Activated naive CD4-positive, alpha-beta T cell treated with anti-CD3 and anti-CD28 coated beads, Interleukin-2, amount 10 ng/mL, durations not matched to agents 7 days and 5 days (primary cell): Measurements from ENCODE around the gene ARHGEF10L.

Source experiments
- CTCF ChIA-PET: fragments of 350-600 bp; sonication (Branson Sonifier 250); formaldehyde crosslinking; loops from one replicate; lab custom pipeline; 2021; ENCODE audit warnings: antibody characterized with exemption; lab: Charles Lee
- DNase-seq: peaks from one replicate; pipeline ENCODE4 v3.0.0-alpha.2; 2020
- H3K27ac Mint-ChIP-seq: one replicate; pipeline ENCODE4 v1.8.0; 2021; ENCODE audit warnings: mild to moderate bottlenecking, moderate library complexity, mixed read lengths
- H3K27me3 Mint-ChIP-seq: one replicate; pipeline ENCODE4 v1.8.0; 2021; ENCODE audit warnings: mild to moderate bottlenecking, mixed read lengths
- H3K36me3 Mint-ChIP-seq: one replicate; pipeline ENCODE4 v1.8.0; 2021; ENCODE audit warnings: mixed read lengths
- H3K4me1 Mint-ChIP-seq: one replicate; pipeline ENCODE4 v1.8.0; 2021; ENCODE audit warnings: mixed read lengths
- H3K4me3 Mint-ChIP-seq: one replicate; pipeline ENCODE4 v1.8.0; 2021; ENCODE audit warnings: mild to moderate bottlenecking, moderate library complexity, mixed read lengths
- H3K9me3 Mint-ChIP-seq: one replicate; pipeline ENCODE4 v1.8.0; 2021; ENCODE audit warnings: mixed read lengths

The ARHGEF10L gene

DNA sequence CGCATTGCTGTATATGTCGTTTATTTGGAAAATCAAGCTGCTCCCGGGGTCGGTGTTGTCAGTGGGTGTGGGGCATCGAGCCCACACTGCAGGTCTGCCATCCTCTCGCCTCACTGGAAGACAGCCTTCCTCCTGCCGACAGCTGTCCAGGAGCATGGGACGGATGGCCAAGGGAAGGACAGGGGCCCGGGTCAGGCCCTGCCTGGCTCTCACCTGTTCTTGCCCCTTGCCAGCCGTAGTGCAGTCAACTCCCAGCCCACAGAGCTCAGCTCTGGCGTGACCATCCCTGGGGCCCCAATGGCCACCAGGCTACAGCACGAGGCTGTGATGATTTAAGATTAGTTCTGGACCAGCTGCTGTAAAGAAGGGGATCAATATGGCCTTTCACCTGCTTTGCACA is 128.7 kb downstream of the ARHGEF10L start:
- H3K4me1 Mint-ChIP-seq, result no peaks in the 10 kb centered on the region
- CTCF ChIA-PET, result no interaction called here

DNA sequence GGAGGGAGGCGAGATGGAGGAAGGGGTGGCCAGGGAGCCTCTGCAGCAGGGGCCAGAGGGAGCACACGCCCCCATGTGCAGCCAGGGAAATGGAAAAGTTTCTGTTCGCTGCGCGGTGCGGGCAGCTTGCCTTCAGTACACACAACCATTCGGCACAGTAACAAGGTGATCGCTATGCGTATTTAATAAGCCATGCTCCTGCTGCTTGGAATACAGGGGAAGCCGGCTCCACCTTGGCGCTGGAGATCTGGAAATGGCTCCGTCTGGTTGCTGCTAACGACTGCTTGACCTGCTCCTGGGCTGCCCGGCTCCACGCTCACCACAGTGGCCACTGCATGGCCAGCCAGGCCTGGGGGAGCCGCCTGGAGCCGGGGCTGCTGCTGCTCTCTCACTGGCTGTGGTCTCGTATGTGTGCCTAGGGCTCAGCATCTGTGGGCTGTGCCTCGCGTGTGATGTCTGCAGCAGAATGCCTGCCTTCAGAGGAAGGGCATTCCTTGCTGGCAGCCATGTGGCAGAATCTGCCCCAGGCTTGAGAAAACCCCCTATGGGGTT is 129.2 kb downstream of the ARHGEF10L start:
- no peaks in the 10 kb centered on the region for H3K4me1 Mint-ChIP-seq
- H3K36me3 Mint-ChIP-seq, result no peaks in the 10 kb centered on the region
- CTCF ChIA-PET, result no interaction called here
- peaks cover 6% of the 10 kb centered on the region for H3K27me3 Mint-ChIP-seq
- no peaks in the 10 kb centered on the region for H3K9me3 Mint-ChIP-seq
- H3K4me3 Mint-ChIP-seq, result no peak overlapping the region
- DNase-seq, result no peak
- no peak overlapping the region for H3K27ac Mint-ChIP-seq

More for the DNA sequence above, 128.7 kb downstream of the ARHGEF10L start:
- H3K4me3 Mint-ChIP-seq, result no peak overlapping the region
- no peak for DNase-seq
- peaks cover 2% of the 10 kb centered on the region for H3K27me3 Mint-ChIP-seq
- no peaks in the 10 kb centered on the region for H3K9me3 Mint-ChIP-seq
- no peak overlapping the region for H3K27ac Mint-ChIP-seq
- H3K36me3 Mint-ChIP-seq, result no peaks in the 10 kb centered on the region

DNA sequence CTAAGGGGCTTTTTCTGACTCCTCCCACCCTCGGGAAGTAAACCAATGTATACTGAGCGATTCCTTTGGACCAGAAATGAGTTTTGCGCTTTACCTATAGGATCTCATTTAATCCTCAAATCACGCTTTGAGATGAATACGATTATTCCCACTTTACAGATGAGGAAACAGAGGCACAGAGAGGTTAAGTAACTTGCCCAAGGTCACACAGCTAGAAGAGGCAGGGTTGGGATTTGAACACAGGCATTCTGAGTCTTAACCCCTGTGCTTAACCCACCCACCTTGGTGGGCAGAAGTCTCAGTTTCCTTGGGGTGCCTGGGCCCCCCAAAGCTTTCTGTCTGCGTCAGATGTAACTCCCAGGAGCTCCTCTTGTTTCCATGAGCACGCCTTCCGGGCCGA is 129.8 kb downstream of the ARHGEF10L start:
- H3K4me3 Mint-ChIP-seq, result no peak overlapping the region
- H3K9me3 Mint-ChIP-seq, result no peaks in the 10 kb centered on the region
- DNase-seq, result no peak
- peaks cover 6% of the 10 kb centered on the region for H3K27me3 Mint-ChIP-seq
- H3K4me1 Mint-ChIP-seq, result no peaks in the 10 kb centered on the region
- no peaks in the 10 kb centered on the region for H3K36me3 Mint-ChIP-seq
- CTCF ChIA-PET, result no interaction called here
- no peak overlapping the region for H3K27ac Mint-ChIP-seq

DNA sequence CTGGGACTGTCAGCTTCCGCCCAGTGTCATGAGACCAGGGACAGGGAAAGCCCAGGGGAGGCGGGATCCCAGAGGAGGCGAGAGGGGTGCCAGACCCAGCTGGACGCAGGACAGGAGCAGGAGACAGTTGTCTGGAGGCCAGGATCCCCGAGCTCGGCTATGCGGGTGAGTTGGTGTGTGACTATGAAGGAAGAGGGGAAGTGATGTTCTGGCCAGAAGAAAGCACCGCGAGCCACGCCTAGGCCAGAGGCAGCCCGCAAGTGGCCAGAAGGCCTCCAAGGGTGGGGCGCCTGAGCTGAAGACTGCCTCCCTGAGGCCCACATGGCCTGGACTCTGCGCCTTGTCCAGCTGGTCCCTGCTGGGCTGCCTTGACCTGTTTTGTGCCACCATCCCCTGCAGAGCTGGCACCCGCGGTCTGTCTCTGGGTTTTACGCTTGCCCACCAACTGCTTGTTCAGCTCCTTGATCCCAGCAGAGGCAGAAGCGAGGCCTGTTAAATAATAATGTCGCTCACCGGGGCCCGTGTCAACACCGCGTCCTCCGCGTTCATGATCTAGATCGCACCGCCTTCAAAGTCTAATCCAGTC is 130.5 kb downstream of the ARHGEF10L start:
- no peak for DNase-seq
- Mint-ChIP-seq H3K4me1 (no peaks in the 10 kb centered on the region), H3K36me3 (no peaks in the 10 kb centered on the region), H3K4me3 (no peak overlapping the region), H3K9me3 (no peaks in the 10 kb centered on the region), H3K27ac (no peak overlapping the region), H3K27me3 (peaks cover 6% of the 10 kb centered on the region)
- CTCF ChIA-PET, result no interaction called here

DNA sequence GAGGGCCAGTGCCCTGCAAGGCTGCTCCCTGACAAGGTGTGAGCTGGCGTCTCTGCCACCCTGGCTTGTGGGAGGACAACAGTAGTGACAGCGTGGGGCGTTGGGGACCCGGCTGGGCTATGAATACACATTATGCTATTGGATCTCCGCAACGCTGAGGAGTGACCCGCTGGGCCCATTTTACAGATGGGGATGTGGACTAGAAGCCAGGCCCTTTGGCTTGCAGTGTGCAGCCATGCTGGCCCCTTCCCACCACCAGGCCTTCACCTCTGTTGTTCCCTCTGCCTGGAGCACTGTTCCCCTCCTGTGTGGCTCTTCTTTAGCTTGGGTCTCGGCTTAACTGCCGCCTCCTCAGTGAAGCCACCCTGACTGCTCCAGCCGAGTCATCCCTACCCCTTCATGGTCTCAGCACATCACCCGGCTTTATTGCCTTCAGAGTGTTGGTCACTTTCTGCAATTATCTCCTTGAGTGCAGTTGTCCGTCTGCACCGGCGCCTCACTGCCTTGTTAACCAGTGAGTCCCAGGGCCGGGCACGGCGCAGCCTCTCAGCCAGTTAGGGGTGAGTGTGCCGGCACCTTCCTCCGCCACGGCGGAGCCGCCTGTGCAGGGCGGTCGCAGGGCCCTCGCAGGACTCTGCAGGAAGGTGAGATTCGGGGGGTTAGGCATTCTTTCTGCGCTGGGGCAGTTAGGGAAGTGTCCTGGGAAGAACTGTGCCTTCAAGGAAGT is 131.3 kb downstream of the ARHGEF10L start:
- Mint-ChIP-seq H3K27ac (no peak overlapping the region), H3K36me3 (no peaks in the 10 kb centered on the region), H3K27me3 (peaks cover 6% of the 10 kb centered on the region), H3K9me3 (peaks cover 5% of the 10 kb centered on the region), H3K4me3 (no peak overlapping the region), H3K4me1 (no peaks in the 10 kb centered on the region)
- CTCF ChIA-PET, result no interaction called here
- DNase-seq, result no peak

DNA sequence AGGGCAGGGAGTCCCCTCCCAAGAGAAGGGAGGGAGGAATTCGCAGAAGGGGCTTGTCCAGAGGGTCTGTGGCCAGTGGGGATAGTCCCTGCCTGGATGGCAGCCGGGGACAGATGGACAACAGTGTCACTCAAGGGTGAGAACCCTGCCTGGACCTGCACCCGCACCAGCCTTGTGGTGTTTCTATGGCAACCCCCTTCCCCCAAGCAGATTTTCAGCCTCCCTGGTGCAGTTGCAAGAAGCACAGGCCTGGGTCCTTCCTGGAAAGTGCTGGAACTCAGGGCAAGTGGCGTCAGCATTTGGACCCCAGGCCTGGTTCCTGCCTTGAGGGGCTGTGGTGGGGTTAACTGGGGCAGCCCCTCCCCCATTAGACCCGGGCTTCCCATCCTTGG is 131.8 kb downstream of the ARHGEF10L start:
- no peaks in the 10 kb centered on the region for H3K4me1 Mint-ChIP-seq
- no peaks in the 10 kb centered on the region for H3K36me3 Mint-ChIP-seq
- peaks cover 5% of the 10 kb centered on the region for H3K9me3 Mint-ChIP-seq
- no peak for DNase-seq
- no peak overlapping the region for H3K4me3 Mint-ChIP-seq
- CTCF ChIA-PET, result no interaction called here
- H3K27ac Mint-ChIP-seq, result no peak overlapping the region
- H3K27me3 Mint-ChIP-seq, result peaks cover 6% of the 10 kb centered on the region

DNA sequence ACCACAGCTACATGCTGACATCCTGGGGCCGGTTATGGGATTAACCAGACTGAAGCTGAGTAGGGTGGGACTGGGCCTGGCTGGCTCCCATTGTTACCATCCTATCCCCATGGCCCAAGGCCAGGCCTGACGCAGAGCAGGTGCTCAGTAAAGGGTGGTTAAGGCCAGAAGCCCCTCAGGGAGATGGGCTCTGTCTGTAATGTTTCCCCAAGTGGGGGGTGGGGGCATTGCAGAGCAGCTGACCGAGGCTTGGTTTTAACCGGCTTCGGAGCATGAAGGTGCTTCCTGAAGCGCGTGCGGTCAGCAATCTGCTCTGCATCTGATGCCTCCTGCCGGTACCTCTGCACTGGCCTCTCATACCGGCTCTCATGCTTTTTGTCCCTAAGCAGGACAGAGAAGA is 132.2 kb downstream of the ARHGEF10L start:
- Mint-ChIP-seq H3K9me3 (peaks cover 5% of the 10 kb centered on the region), H3K27me3 (peaks cover 6% of the 10 kb centered on the region), H3K4me3 (no peak overlapping the region), H3K4me1 (no peaks in the 10 kb centered on the region), H3K36me3 (no peaks in the 10 kb centered on the region), H3K27ac (no peak overlapping the region)
- no peak for DNase-seq
- CTCF ChIA-PET, result no interaction called here

DNA sequence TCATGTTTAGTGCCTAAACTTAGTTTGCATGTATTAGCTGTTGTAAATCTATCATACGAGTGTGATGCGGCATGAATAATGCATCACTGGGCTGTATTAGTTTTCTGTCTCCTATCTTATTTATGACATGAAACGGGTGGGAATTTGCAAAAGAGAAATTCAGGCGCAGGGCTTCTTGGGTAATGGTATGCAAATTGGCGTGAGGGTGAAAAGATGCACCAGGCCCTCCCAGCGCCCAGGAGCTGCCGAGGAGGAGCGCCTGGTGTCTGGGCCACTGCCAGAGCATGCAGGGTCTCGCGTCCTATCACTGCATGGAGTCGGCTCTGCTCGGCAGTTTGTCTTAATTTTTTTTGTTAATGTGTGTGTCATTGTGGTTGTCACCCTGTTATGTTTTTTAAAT is 132.7 kb downstream of the ARHGEF10L start:
- Mint-ChIP-seq H3K36me3 (no peaks in the 10 kb centered on the region), H3K9me3 (peaks cover 5% of the 10 kb centered on the region), H3K27me3 (peaks cover 6% of the 10 kb centered on the region), H3K27ac (no peak overlapping the region), H3K4me1 (no peaks in the 10 kb centered on the region), H3K4me3 (no peak overlapping the region)
- DNase-seq, result no peak
- CTCF ChIA-PET, result no interaction called here

DNA sequence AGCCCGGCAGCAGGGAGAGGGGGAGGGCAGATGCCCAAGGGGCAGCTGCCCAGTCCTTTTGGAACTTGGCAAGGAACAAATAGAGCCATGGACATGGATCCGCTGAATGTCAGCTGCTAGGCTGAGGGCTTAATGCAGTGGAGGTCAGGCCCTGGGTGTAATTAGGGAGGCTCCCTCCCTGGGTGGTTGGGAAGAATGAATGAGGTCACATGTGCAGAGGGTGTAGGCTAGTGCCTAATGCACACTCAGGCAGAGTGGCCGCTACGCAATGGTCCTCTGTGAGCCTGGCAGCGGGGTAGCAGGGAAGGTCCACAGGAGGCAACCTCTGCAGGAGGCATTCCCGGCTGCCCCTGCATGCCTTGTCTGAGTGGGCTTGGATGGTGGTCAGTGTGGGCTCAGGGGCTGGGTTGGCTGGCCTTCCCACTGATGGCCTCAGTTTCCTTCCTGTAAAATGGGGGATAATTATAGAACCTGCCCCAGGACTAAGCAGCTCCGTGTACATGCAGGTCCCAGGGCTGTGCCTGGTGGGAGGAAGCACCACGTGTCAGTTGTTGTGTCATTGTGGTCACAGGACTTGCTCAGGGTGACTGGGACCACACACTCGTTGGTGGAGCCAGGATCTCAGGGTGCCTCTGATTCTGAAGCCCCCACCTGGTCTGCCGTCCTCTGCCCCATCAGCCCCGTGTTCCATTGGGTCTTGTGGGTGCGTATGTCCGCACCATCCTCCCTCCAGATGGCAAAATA is 134.0 kb downstream of the ARHGEF10L start:
- Mint-ChIP-seq H3K4me1 (no peaks in the 10 kb centered on the region), H3K27ac (no peak overlapping the region), H3K4me3 (no peak overlapping the region), H3K27me3 (peaks cover 6% of the 10 kb centered on the region), H3K36me3 (no peaks in the 10 kb centered on the region), H3K9me3 (peaks cover 5% of the 10 kb centered on the region)
- no peak for DNase-seq
- CTCF ChIA-PET, result no interaction called here

DNA sequence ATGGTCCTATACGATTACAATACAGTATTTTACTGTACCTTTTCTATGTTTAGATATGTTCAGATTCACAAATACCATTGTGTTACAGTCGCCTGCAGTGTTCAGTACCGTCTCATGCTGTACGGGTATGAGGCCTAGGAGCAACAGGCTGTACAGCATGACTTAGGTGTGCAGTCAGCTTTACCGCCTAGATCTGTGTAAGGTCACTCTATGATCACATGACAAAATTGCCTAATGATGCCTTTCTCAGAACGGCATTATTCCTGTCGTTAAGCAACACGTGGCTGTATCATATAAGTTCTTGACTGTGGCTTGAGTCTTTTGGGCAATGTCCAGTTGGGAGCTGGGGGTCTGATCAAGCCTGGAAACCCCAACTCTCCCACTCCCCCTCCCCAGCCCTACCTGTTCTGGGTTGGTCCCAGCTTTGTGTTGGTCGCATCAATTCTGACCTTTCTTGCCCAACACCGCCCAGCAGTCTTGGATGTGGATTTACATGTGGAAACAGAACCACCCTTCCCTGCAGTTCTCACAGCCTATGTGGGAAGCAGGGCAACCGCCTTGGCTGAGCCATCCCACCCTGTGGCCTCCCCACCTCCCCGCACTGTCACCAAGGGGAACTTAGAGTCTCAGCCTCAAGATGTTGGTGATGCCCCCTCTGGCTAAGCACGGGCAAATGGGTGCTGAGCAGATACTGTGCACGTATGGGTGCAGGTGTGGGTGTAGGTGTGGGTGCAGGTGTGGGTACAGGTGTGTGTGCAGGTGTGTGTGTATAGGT is 135.4 kb downstream of the ARHGEF10L start:
- Mint-ChIP-seq H3K27ac (no peak overlapping the region), H3K36me3 (no peaks in the 10 kb centered on the region), H3K27me3 (peaks cover 6% of the 10 kb centered on the region), H3K4me3 (no peak overlapping the region), H3K9me3 (peaks cover 5% of the 10 kb centered on the region), H3K4me1 (no peaks in the 10 kb centered on the region)
- no peak for DNase-seq
- CTCF ChIA-PET, result no interaction called here

DNA sequence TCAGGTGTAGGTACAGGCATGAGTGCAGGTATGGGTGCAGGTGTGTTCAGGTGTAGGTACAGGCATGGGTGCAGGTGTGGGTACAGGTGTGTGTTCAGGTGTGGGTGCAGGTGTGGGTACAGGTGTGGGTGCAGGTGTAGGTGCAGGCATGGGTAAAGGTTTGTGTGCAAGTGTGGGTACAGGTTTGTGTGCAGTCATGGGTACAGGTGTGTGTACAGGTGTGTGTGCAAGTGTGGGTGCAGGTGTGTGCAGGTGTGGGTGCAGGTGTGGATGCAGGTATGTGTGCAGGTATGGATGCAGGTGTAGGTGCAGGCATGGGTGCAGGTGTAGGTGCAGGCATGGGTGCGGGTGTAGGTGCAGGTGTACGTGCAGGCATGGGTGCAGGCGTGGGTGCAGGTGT is 136.2 kb downstream of the ARHGEF10L start:
- Mint-ChIP-seq H3K4me3 (no peak overlapping the region), H3K9me3 (peaks cover 5% of the 10 kb centered on the region), H3K27ac (no peak overlapping the region), H3K36me3 (no peaks in the 10 kb centered on the region), H3K4me1 (no peaks in the 10 kb centered on the region), H3K27me3 (peaks cover 6% of the 10 kb centered on the region)
- DNase-seq, result no peak
- CTCF ChIA-PET, result no interaction called here

DNA sequence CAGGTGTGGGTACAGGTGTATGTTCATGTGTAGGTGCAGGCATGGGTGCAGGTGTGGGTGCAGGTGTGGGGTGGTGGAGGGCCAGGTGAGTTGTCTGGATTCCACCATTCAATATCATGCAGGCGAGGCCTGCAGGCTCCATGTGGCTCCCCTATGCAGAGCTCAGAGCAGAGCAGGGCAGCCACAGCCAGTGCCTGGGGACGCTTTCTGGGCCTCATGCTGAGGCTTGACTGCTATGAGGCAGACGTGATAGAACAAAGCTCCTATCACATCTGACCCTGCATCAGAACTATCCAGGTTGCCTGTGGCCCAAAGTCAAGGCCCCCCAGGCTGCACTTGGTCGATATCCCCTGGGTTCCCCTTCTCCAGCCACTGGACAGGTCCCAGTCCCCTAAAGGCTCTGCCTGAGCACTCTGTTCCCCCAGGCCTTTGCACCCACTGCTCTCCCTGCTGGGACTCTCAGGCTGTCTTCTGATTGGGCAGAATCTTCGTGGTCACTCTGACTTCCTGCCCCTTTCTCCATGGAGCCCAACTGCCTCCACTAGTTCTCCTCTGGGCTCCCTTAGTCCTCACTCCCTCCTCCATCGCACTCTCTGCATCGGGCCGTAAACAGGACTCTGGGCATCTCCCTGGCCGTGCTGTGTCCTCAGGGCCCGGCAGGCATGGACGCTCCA is 137.0 kb downstream of the ARHGEF10L start:
- CTCF ChIA-PET, result interaction anchor here (1.2 kb wide), 1 partner anchor 15 kb away, joined by 4 read pairs; no protein-coding TSS in a partner anchor
- H3K9me3 Mint-ChIP-seq, result peaks cover 5% of the 10 kb centered on the region
- no peak for DNase-seq
- H3K27me3 Mint-ChIP-seq, result peaks cover 6% of the 10 kb centered on the region
- no peaks in the 10 kb centered on the region for H3K4me1 Mint-ChIP-seq
- no peaks in the 10 kb centered on the region for H3K36me3 Mint-ChIP-seq
- no peak overlapping the region for H3K4me3 Mint-ChIP-seq
- H3K27ac Mint-ChIP-seq, result no peak overlapping the region

DNA sequence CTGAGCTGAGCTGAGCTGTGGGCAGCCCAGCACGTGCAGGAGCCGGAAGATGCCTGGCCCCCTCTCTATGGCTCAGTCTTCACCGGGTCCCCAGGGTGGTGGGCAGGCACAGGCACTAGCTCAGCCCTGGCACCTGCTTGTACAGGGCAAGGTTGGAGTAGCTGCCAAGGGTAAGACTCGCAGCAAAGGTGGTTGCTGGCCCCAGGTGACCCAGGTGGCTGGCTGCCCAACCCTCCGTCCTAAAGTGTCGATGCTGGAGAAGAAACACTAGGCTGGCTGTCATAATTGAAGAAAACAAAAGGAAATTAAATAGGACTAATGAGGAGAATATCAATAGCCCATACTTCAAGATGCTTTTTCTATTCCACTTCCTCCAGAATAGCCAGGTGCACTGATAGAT is 138.5 kb downstream of the ARHGEF10L start:
- Mint-ChIP-seq H3K27me3 (peaks cover 6% of the 10 kb centered on the region), H3K36me3 (no peaks in the 10 kb centered on the region), H3K9me3 (peaks cover 5% of the 10 kb centered on the region), H3K4me1 (no peaks in the 10 kb centered on the region), H3K27ac (no peak overlapping the region), H3K4me3 (no peak overlapping the region)
- CTCF ChIA-PET, result interaction anchor here (1.2 kb wide), 1 partner anchor 17 kb away, joined by 4 read pairs; no protein-coding TSS in a partner anchor
- DNase-seq, result no peak
